ENCODE data around the gene SLC35B4.

SLC35B4 gene

GRCh38 chr7:134246761-134247160 is 70.0 kb downstream of the SLC35B4 start:
- no peak for DNase-seq (ENCODE audit: low read depth)
- no peak overlapping the region for H3K4me3 ChIP-seq (ENCODE audit: low read depth, low read length)

GRCh38 chr7:134246347-134246746 is 70.4 kb downstream of the SLC35B4 start:
- no peak overlapping the region for H3K4me3 ChIP-seq (ENCODE audit: low read depth, low read length)
- no peak for DNase-seq (ENCODE audit: low read depth)

- no peak for DNase-seq (ENCODE audit: low read depth)
- no peak overlapping the region for H3K4me3 ChIP-seq (ENCODE audit: low read depth, low read length)
These were observed 71.5 kb downstream of the SLC35B4 start for GRCh38 chr7:134245253-134245652.

All from skeletal muscle cell (primary cell).